Stimulated activated naive CD4-positive, alpha-beta T cell (primary cell): Measurements from ENCODE around the gene EIPR1.
"Not testable (repeated sequence)": the region's sequence is repeated elsewhere in the genome, so short reads cannot be mapped to it uniquely, and the experiment has no call there.

ENCODE experiments used
- DNase-seq, 6 experiments: peaks; one replicate each; lab custom pipeline; 2025; lab: John Stamatoyannopoulos, UW

EIPR1 gene

GRCh38 chr2:3403587-3404334 is 26.1 kb upstream of the EIPR1 start:
- no peak for DNase-seq

DNA sequence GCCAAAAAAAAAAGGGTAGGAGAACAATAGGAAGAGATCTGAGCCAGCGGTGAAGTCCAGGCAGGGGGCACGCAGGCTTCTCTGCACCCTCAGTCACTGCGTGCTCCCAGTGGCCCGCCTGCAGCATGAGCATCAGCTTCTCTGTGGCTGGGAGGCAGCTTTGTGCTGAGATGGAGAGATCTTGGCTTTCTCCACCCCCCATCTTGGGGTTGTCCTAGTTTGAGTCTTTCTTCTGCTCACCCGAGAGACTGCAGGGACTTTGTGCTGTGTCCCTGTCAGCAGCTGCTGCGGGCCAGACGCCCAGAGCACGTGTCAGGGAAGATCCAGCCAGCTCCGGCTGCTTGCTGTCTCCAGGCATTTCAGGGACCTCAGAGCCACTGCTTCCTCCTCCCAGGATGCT is 22.2 kb upstream of the EIPR1 start:
- DNase-seq, result no peak

DNA sequence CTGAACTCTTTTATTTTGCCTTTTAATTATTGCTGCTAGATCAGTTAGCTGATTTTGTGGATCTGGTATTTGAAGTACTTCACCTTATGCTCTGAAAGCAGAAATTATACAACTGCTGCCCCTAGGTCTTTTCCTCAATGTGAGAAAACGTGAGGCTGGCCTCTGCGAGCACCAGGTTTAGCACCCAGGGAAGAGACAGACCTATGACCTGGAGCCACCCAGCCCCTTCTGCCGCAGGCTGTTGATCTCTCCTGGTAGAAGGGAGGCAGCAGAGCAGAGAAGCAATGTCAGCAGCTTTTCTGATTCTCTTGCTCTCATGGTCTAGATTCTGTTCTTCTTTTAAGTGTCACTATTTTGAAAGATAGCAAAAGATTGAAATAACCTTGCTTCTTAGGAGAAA is 21.8 kb upstream of the EIPR1 start:
- no peak for DNase-seq

DNA sequence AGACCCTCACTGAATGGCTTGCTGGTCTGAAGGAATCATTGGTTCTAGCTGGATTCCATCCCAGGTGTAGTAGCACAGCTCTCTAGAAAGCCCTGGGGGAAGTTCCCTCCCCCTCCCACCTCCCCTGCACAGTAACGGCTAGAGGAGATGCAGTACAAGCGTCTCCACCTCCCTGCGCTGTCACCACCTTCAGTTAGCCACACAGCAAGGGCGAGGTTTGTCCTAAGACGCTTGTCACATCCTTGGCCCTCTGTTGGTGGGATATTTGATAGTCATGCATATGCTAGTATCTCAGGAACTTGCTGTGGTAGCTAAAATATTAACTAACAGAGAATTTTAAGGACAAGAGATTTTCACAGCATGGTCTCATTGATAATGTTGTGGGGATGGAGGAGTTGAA is 21.2 kb upstream of the EIPR1 start:
- DNase-seq, result no peak

- DNase-seq, result no peak
These were observed 19.4 kb upstream of the EIPR1 start for GRCh38 chr2:3396920-3397559.

DNA sequence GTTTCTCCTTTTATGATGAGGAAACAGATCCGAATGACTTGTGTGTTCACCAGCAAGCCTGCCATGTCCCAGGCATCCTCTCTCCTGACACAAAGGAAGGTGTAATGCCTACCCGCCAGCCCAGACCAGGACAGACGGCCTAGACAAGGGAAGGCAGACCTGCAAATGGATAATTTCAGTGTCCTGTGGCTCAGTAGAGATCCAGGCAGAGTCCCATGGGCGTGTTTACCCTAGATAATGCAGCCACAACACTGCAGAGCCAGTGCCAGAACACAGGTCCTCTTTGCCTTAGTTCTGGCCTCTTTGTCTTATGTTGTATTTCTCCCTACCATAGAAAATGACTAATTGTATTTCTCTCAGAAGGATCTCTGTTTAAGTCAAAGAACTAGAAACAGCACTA is 14.6 kb upstream of the EIPR1 start:
- DNase-seq, result no peak

DNA sequence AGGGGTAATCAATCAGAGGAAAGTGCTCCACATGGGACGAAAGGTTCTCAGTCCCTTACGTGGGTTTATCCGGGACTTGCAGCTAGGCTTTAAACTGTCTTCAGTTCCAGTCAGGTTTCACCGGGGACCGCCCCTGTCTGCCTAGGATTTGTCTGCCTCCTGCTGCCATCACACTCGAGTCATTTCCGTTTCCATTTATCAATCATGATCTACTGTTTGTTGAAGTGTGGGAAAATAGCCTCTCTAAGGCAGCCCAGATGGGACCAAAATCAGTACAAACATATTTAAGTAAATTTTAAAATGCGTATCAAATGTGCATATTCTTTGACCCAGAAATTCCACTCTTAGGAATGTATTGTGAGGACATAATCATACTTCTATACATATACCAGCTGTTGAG is 12.4 kb upstream of the EIPR1 start:
- no peak for DNase-seq

DNA sequence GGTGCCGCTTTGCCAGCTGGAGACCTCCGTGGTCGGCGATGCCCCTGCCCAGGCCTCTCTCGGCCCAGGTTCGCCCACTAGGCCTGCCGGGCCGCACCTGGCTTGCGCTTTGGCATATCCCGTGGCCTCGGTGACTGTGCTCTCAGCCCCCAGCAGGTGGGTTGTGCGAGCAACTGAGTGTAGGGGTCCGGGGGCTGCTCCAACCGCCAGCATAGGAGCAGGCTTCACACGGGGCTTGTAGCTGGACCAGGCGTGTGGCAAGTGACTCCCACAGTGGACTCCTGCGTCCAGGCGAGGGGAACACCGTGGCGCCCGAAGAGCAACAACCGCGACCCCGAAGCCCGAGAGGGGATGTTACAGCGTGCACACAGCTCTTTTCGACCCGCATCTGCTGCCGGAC is 11.6 kb upstream of the EIPR1 start:
- DNase-seq, result no peak

DNA sequence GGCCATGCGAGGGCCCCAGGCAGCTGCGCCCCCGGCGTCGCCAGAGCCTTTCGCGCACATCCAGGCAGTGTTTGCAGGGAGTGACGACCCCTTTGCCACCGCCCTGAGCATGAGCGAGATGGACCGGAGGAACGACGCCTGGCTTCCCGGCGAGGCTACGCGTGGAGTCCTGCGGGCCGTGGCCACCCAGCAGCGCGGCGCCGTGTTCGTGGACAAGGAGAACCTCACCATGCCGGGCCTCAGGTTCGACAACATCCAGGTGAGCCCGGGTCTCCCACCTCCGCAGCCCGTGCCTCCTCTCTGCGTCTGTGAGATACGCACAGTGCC is 10.8 kb upstream of the EIPR1 start:
- DNase-seq, result no peak

DNA sequence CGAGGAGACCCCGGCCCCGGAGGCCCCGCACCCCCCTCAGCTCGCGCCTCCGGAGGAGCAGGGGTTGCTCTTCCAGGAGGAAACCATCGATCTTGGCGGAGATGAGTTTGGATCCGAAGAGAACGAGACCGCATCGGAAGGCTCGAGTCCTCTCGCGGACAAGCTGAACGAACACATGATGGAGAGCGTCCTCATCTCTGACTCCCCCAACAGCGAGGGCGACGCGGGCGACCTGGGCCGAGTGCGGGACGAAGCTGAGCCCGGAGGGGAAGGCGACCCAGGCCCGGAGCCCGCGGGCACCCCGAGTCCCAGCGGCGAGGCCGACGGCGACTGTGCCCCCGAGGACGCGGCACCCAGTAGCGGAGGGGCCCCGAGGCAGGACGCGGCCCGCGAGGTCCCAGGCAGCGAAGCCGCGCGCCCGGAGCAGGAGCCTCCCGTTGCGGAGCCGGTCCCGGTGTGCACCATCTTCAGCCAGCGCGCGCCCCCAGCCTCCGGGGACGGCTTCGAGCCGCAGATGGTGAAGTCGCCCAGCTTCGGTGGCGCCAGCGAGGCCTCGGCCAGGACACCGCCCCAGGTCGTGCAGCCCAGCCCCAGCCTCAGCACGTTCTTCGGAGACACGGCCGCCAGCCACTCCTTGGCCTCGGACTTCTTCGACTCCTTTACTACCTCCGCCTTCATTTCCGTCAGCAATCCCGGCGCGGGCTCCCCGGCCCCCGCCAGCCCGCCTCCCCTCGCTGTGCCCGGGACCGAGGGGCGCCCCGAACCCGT is 10.2 kb upstream of the EIPR1 start:
- no peak for DNase-seq

DNA sequence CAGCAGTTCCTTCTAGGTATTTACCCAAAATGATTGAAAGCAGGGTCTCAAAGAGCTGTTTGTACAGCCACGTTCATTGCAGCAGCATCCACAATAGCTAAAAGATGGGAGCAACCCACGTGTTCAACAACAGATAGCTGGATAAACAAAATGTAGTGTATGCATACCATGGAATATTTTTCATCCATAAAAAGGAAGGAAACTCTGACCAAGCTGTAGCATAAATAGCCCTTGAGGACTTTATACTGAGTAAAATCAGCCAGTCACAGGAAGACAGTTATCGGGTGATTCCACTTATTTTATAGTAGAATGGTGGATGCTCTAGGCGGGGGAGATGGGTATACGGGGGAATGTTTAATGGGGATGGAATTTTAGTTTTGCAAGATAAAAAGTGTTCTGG is 9.4 kb upstream of the EIPR1 start:
- no peak for DNase-seq

GRCh38 chr2:3386448-3386958 is 8.9 kb upstream of the EIPR1 start:
- DNase-seq, result no peak

GRCh38 chr2:3379647-3380534 is 2.3 kb upstream of the EIPR1 start, which contains the start of gene TRAPPC12:
Gene TRAPPC12, plus strand, starts transcription at chr2:3379694. Its CDS starts 7,930 bp downstream, at chr2:3387624.
- peak; percentile 86 to 91 (median 89) for DNase-seq

GRCh38 chr2:3379339-3379646 is 1.7 kb upstream of the EIPR1 start:
- no peak for DNase-seq

GRCh38 chr2:3377279-3377611 is 373 bp downstream of the EIPR1 start:
- DNase-seq, result no peak

DNA sequence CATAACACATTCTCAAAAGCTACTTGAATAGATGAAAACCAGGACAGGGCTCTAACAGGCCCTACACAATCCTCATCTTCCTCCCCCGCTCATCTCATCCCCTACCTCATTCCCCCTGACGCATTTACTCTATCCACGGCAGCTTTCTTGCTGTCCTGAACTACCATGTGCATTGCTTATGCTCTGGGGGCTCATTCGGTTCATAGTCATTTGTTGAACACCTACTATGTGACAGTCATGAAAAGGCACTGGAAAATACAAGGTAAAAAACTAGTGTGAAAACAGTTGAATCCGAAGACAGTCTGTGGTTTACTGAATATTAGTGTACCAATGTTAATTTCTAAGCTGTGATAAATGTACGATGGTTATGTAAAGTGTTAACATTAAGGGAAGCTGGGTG is 797 bp downstream of the EIPR1 start:
- DNase-seq, result no peak

DNA sequence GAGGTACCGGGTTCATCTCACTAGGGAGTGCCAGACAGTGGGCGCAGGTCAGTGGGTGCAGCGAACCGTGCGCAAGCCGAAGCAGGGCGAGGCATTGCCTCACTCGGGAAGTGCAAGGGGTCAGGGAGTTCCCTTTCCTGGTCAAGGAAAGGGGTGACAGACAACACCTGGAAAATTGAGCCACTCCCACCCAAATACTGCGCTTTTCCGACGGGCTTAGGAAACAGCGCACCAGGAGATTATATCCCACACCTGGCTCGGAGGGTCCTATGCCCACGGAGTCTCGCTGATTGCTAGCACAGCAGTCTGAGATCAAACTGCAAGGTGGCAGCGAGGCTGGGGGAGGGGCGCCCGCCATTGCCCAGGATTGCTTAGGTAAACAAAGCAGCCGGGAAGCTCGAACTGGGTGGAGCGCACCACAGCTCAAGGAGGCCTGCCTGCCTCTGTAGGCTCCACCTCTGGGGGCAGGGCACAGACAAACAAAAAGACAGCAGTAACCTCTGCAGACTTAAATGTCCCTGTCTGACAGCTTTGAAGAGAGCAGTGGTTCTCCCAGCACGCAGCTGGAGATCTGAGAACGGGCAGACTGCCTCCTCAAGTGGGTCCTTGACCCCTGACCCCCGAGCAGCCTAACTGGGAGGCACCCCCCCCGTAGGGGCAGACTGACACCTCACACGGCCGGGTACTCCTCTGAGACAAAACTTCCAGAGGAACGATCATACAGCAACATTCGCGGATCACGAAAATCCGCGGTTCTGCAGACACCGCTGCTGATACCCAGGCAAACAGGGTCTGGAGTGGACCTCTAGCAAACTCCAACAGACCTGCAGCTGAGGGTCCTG is 8.1 kb downstream of the EIPR1 start:
- DNase-seq, result not testable (repeated sequence)

GRCh38 chr2:3368261-3368722 is 9.3 kb downstream of the EIPR1 start:
- no peak for DNase-seq

DNA sequence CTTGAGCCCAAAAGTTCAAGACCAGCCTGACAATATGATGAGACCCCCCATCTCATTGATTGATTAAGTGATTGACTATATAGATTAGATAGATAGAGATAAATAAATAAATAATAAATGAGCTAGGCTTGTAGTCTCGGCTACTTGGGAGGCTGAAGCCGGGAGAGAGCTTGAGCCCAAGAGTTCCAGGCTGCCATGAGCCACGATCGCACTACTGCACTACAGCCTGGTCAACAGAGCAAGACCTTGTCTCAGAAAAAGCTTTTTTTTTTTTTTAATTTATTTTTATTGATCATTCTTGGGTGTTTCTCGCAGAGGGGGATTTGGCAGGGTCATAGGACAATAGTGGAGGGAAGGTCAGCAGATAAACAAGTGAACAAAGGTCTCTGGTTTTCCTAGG is 12.4 kb downstream of the EIPR1 start:
- DNase-seq, result no peak

DNA sequence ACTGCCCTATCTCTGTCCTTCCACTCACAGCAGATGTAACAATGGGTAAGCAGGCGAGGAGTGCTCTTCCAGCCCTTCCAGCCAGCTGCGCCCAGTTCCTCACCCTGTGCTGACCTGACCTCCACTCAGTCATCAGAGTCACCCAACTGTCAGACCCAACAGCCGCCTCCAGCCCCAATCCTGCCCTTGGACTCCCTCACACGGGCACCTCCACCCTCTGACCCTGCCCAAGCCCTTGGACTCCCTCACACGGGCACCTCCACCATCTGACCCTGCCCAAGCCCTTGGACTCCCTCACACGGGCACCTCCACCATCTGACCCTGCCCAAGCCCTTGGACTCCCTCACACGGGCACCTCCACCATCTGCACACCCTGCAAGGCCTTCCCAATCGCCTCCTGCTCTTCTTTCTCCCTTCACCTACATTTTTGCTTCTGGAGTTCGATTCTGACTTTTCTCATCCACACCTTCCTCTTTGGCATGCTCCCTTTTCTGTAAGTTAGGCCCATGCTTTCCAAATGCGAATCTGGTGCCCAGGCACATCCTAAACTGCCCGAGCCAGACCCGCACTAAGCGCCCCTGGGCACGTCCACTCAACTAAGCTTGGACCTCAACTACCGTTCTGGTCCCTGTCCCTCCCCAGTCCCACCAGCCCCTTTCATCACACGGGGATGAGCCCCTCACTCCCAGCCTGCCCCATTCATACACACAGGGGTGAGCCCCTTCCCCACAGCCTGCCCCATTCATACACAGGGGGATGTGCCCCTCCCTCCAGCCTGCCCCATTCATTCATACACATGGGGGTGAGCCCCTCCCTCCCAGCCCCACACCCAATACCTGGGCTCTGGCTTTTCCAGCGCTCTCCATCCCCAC is 15.9 kb downstream of the EIPR1 start:
- no peak for DNase-seq
